NCI-H82 (cell line): ENCODE measurements around the gene ERN1.

Experiments
- DNase-seq: peaks from one replicate; lab custom pipeline; 2025; lab: John Stamatoyannopoulos, UW

Gene ERN1

GRCh38 chr17:64004218-64004770, 125.7 kb downstream of the ERN1 start:
- no peak for DNase-seq

GRCh38 chr17:64003526-64004121, 126.3 kb downstream of the ERN1 start:
- no peak for DNase-seq

GRCh38 chr17:64002658-64003525, 127.1 kb downstream of the ERN1 start:
- DNase-seq, result no peak

GRCh38 chr17:64001763-64002529, 128.0 kb downstream of the ERN1 start:
- no peak for DNase-seq

GRCh38 chr17:64001091-64001579, 128.8 kb downstream of the ERN1 start:
- DNase-seq, result no peak

- DNase-seq, result no peak
Measured at GRCh38 chr17:63999680-64000531, 130.0 kb downstream of the ERN1 start.

GRCh38 chr17:63998721-63999679, 130.9 kb downstream of the ERN1 start:
- no peak for DNase-seq

GRCh38 chr17:63998050-63998720, 131.8 kb downstream of the ERN1 start, which contains the start of gene PRR29:
PRR29 (plus strand) TSS chr17:63998351; CDS start chr17:63998365, 14 bp downstream.
- peak; percentile 83 for DNase-seq

- no peak for DNase-seq
Measured at GRCh38 chr17:63997341-63998048, 132.4 kb downstream of the ERN1 start.

- DNase-seq, result no peak
Measured at GRCh38 chr17:63996430-63997182, 133.3 kb downstream of the ERN1 start.

- no peak for DNase-seq
Measured at GRCh38 chr17:63995626-63996025, 134.3 kb downstream of the ERN1 start.

- DNase-seq, result no peak
Measured at GRCh38 chr17:63993368-63993985, 136.5 kb downstream of the ERN1 start.

- no peak for DNase-seq
Measured at GRCh38 chr17:63991611-63992010, 138.3 kb downstream of the ERN1 start.

- no peak for DNase-seq
Measured at GRCh38 chr17:63989622-63990345, 140.2 kb downstream of the ERN1 start.
